Left renal cortex interstitium (tissue), 4 donors: ENCODE measurements around the gene MLPH. TPM values are rescaled to one million over a fixed set of nuclear protein-coding genes. Genes with fewer than 3 reads are reported as not detected.

ENCODE experiments used
- DNase-seq, 4 donors: peaks; one replicate each; pipeline ENCODE4 v3.0.0-alpha.2; 2013; ENCODE audit warnings: low read depth in 4 of 4, low spot score in 2 of 4, missing footprints in 1 of 4
- polyA plus RNA-seq, 4 donors: library from polyadenylated mRNA; unstranded; fragments of 120-200 nt; gene quantifications; one replicate each; pipeline ENCODE4 v1.2.1, GENCODE V29; 2013; ENCODE audit not compliant: insufficient read length in 4 of 4

MLPH gene
- polyA plus RNA-seq, 4 donors, result 1.4 to 6.2 (median 3.2) TPM

- DNase-seq, result no peak
These were observed 11.3 kb upstream of the MLPH start for GRCh38 chr2:237475704-237476141.

- DNase-seq, result no peak
These were observed 9.0 kb upstream of the MLPH start for GRCh38 chr2:237478095-237478494.

- DNase-seq, result no peak
These were observed 8.1 kb upstream of the MLPH start for GRCh38 chr2:237478979-237479378.

GRCh38 chr2:237479747-237480146, 7.3 kb upstream of the MLPH start:
- DNase-seq, result no peak

GRCh38 chr2:237480556-237480955, 6.5 kb upstream of the MLPH start:
- DNase-seq, result no peak

GRCh38 chr2:237480988-237481525, 6.0 kb upstream of the MLPH start:
- DNase-seq, result no peak

- DNase-seq, result no peak
These were observed 4.6 kb upstream of the MLPH start for GRCh38 chr2:237482485-237482884.

GRCh38 chr2:237483018-237483731, 3.9 kb upstream of the MLPH start:
- DNase-seq, result no peak

- DNase-seq, result no peak
These were observed 1.7 kb upstream of the MLPH start for GRCh38 chr2:237485304-237485703.

- DNase-seq, result no peak
These were observed 1.2 kb upstream of the MLPH start for GRCh38 chr2:237485844-237486243.

- DNase-seq, result no peak
These were observed 675 bp upstream of the MLPH start for GRCh38 chr2:237486334-237486818.

- no peak for DNase-seq
These were observed 445 bp downstream of the MLPH start for GRCh38 chr2:237487496-237487895.

- DNase-seq, result no peak
These were observed 1.2 kb downstream of the MLPH start for GRCh38 chr2:237488295-237488694.

- DNase-seq, result no peak
These were observed 2.1 kb downstream of the MLPH start for GRCh38 chr2:237488901-237489860.

- DNase-seq, result no peak
These were observed 3.1 kb downstream of the MLPH start for GRCh38 chr2:237490009-237490711.

- DNase-seq, result no peak
These were observed 3.7 kb downstream of the MLPH start for GRCh38 chr2:237490795-237491194.

GRCh38 chr2:237491515-237492118, 4.6 kb downstream of the MLPH start:
- no peak for DNase-seq

GRCh38 chr2:237492137-237492890, 5.3 kb downstream of the MLPH start:
- DNase-seq, result no peak

- no peak for DNase-seq
These were observed 7.0 kb downstream of the MLPH start for GRCh38 chr2:237494066-237494465.
